Non-pigmented ciliary epithelial cell (primary cell): ENCODE data around the gene FKBP2.

ENCODE experiments used
- DNase-seq: peaks from one replicate; pipeline ENCODE4 v3.0.0-alpha.2; 2010; ENCODE audit warnings: low read depth

FKBP2 gene

DNA sequence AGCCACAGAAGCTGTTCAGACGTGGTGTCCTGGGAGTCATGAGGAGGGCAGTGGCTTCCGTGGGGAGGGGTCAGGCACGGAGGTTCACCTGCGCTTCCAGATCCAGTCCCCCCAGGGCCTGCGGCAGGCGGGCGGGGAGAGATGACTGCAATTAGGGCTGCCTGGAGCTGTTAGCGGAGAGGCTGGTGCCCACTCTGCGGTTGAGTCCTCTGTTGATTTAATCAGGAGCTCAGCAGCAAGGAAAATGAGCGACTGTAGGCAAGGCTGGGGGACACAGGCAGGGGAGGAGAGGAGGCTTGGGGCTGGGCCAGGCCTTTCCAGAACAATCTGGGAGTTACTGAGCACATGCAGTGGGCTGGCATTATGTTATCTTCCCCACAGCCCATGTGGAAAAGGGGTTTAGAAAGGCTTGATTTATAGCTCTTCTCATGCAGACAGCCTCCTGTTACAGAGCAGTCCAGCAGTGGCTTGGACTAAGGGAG lies 23.5 kb downstream of the FKBP2 start:
- no peak for DNase-seq

DNA sequence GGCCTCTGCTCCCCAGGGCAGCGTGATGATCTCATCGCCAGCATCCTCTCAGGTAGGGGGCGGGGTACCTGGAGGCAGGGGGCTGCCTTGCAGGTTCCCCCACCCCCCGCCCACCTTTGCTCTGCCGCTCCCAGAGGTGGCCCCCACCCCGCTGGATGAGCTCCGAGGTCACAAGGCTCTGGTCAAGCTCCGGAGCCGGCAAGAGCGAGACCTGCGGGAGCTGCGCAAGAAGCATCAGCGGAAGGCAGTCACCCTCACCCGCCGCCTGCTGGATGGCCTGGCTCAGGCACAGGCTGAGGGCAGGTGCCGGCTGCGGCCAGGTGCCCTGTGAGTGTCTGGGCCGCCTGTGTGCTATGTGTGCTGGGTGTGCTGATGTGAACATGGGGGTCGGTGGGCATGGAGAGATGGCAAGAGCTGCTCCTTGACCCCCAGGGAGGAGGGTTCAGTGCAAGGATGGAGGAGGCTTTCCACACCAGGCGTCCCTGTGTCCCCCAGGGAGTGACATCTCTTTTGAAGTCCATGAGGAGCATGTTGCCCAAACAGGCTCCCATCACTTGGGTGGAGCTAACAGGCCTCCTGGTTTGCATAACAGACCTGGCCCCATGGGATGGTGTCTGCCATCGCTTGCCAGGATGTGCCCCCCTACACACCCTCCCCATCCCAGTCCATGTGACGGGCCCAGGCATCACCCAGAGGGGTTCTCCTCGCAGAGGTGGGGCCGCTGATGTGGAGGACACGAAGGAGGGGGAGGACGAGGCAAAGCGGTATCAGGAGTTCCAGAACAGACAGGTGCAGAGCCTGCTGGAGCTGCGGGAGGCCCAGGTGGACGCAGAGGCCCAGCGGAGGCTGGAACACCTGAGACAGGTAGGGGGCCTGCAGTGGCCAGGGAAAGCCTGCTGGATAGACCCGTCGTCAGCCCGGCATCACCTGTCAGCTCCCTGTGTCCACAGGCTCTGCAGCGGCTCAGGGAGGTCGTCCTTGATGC lies 24.6 kb downstream of the FKBP2 start:
- DNase-seq, result no peak

DNA sequence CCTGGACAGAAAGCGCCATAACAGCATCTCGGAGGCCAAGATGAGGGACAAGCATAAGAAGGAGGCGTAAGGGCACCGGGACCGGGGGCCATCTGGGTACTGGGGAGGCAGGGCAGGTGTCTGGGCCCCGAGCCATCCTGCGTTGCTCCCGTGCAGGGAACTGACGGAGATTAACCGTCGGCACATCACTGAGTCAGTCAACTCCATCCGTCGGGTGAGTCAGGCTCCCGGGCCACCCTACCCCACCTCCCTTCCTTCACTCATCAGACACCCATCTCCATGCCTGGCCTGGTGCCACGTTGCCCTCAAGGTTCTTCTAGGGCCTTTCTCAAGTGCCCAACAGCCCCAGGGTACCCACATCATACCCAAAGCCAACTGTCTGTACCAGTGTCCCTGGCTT lies 25.4 kb downstream of the FKBP2 start:
- DNase-seq, result no peak

DNA sequence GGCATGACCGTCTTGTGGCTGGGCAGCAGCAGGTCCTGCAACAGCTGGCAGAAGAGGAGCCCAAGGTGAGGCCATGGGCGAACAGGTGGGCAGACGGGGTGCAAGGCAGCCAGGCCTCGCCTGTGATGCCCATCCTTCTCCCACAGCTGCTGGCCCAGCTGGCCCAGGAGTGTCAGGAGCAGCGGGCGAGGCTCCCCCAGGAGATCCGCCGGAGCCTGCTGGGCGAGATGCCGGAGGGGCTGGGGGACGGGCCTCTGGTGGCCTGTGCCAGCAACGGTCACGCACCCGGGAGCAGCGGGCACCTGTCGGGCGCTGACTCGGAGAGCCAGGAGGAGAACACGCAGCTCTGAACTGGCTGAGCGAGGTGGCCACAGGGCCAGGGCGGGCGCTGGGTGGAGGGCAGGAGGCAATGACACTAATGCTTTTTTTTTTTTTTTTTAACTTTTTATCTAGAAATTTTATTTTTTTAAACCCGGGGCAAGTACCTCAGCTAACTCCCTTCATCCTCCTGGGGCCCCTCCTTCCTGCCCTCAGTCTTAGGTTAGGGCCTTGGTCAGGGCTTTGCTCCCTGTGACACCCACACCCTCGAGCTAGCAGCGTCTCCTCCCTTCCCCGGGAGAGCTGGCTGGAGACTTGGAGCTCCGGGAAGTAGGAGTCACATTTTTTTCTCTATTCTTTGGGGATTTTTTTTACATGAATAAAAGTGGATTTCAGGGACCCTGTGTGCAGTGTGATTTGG lies 26.5 kb downstream of the FKBP2 start:
- no peak for DNase-seq

DNA sequence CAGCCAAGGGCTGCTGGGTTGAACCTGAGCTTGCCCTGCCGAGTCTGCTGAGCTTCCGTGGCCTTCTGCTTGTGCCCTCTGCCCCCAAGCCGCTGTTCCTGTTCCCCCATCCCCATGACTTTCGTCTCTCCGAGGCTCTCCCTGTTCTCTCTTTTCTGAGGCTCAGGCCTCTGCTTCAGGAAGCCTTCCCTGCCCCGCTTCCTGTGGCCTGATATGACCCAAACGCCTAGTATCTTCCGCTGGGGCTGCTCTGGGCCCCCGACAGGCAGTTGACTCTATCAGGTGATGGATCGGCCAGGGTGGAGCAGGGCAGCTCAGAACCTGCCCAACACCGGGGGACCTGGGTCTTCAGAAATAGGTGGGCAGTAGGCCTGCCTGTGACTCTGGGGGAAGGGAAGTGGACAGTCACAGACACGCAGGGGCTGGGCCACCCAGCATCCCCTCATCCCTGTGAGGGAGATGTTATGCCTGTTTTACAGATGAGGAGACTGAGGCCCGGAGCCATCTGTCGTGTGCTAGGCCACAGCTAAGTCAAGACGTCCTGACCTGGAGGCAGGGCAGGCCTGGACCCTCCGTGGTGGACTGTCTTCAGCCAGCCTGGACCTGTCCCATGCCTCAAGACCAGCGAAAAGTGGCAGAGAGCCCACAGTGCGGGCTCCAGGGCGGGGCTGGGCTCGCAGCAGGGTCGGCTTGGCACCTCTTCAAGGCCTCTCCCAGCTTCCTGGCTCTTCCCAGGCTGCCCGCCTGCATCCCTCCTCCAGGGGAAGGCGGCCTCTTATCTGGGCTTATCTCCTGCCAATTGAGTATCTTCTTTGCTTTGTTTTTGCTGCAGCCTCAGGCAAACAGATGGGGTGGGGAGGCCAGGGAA lies 27.4 kb downstream of the FKBP2 start:
- DNase-seq, result no peak

DNA sequence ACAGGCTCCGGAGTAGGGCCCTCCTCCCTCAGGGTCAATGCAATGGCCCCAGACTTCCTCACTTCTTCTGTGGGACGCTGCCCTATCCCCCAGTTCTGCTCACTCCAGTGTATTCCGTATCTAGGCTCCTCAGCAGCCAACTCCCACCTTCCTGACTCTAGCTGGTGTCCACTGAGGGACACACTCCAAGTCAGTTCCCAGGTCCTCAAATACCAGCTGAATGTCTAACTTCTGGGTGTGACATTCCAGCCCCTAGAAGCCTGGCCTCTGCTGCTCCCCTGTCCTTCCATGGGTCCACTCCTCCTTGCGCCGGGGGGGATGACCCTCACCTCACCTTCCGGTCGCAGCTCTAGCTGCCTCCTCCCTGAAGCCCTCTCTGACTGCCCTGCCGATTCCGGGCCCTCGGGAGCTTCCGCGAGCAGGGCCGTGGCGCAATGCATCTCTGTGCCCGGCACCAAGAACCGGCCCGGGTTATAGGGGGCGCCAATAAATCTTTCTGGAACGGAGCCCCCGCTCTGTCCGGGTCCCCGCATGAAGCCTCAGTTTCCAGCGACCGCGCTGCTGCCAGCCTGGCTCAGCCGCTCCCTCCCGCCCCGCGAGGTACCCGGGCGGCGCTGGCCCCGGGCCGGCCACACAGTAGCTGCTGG lies 28.1 kb downstream of the FKBP2 start:
- DNase-seq, result no peak

DNA sequence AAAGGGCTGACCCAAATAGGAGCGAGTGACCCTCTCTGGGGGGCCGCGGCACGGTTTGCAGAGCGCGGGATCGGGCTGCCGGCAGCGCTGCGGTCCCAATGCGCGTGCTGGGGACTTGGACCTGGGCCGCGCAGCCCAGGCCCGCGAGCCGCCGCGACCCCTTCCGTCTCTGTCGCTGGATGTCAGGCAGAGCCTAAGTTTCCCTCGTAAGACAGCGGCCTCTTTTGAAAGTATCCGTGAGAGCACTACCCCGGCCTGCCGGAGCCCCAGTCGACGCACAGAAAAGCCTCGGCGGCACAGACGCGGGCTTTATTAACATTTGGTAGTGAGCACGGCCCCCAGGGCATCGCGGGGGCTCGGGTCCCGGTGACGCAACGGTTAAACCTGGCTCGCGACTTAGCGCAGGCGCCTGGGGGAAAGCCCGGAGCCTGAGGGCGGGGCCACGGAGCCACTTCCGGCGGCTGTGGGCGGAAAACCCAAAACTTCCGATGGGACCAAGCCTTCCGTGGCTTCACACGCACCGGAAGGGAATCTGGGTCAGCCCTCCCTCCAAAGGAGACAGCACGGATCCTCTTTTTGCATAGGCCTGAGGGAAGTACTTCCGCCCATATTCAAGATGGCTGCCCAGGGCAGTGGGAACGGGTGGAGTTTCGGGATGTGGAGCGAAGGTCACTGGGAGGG lies 28.8 kb downstream of the FKBP2 start:
- DNase-seq, result peak; percentile 99

DNA sequence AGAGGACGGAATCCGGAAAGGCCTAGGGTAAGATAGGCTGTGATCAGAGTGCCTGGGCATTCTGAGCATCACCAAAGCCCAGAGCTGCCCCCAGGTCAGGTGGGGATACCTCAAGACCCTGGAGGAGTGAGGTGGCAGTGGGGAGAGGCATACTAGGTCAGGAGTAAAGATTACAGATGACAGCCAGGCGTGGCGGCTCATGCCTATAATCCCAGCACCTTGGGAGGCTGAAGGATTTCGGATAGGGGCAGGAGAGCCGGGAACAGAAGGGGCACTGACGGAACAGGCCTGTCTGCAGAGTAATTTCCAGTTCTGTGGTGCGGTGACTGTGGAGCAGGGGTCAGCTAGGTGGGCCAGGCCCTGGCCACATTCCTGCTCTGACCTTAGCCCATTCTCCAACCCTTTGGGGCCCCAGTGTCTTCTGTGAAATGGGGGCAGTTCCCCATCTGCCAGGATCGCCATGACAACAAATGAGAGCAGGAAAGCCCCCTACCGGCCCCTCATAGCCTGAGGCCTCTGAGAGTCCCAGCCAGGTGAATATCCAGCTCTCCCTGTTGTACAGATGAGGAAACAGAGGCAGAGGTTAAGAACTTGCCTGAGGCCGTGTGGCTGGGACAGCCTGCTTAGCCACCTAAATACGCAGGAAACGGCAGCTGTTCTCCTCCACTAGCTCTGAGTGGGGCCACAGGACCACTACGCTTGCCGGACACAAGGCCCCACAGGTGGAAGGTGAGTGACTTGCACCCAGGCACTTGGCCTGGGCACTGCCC lies 34.3 kb downstream of the FKBP2 start:
- no peak for DNase-seq

DNA sequence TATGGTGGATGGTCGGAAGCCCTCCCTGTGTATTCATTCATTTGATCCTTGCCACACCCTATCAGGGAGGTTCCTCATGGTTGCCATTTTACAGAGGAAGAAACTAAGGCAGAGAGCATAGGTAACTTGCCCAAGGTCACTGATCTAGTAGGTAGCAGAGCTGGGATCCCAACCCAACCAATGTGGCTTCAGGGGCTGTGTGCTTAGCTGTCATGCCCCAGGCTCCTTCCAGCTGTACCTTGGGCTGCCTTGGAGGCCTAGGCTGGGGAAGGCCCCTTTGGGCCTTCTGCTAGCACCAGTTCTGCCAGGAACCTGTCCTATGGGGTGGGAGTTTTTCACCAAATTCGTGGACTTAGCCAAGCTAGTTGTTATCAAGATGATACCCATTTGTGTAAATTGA lies 34.9 kb downstream of the FKBP2 start:
- DNase-seq, result no peak

DNA sequence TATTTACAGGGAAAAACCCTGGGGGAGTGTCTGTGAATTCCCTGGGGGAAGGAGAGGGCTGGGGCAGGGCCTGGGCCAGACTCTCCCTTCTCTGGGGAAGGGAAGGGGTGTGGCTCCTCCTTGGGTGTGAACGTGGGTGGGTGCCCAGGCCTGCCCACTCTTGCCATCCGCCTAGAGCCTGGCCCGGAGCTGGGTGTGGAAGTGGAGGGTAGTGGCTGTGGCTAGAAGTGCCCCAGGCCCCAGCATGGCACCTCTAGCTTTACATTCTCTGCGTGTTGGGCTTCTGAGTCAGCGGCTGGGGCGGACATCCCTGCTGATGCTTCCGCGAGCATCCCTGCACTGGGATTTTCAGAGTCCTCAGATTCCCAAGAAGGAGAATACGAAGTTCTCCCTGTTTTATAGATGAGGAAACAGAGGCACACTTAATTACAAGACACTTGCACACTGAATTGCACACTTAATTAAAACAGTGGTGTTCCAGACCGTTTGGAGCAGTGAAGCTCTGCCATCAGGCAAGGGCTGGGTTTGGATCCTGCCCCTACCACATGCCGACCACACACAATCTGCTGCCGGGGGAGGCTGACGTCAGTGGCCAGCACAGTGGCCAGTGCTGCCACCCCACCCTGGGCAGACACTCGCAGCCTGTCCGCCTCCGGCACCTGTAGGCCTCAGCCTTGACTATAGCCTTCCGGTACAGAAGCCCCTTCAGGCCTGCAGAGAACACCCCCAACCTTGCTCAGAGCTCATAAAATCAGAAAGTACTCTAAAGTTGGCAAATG lies 35.9 kb downstream of the FKBP2 start:
- DNase-seq, result no peak

DNA sequence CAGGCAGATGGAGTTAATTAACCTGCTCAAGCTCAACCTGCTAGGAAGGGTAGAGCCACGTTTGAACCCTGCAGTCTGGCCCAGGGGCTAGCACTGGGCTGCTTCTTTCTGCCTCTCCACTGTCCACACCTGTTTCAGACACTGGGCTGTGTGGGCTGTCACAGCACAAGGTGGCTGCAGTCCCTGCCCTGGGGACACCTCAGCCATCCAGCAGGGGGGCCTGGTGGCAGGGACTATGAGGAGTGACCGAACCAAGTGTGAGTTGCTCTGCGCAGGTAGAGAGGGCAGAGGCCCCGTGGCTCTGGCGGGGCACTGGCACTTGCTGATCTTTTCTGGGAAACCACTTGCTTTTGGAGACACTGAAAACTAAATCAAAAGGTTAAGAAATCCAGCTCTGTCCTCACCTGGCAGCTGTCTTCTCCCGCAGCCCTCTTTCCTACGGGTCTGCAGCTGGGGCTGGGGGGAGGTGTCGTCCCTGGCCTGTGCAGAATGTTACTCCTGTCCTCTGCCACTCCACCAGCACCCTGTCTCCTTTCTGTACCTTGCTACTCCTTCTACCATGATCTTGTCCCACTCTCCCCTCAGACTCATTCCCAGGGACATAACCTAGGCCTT lies 37.8 kb downstream of the FKBP2 start:
- DNase-seq, result no peak

DNA sequence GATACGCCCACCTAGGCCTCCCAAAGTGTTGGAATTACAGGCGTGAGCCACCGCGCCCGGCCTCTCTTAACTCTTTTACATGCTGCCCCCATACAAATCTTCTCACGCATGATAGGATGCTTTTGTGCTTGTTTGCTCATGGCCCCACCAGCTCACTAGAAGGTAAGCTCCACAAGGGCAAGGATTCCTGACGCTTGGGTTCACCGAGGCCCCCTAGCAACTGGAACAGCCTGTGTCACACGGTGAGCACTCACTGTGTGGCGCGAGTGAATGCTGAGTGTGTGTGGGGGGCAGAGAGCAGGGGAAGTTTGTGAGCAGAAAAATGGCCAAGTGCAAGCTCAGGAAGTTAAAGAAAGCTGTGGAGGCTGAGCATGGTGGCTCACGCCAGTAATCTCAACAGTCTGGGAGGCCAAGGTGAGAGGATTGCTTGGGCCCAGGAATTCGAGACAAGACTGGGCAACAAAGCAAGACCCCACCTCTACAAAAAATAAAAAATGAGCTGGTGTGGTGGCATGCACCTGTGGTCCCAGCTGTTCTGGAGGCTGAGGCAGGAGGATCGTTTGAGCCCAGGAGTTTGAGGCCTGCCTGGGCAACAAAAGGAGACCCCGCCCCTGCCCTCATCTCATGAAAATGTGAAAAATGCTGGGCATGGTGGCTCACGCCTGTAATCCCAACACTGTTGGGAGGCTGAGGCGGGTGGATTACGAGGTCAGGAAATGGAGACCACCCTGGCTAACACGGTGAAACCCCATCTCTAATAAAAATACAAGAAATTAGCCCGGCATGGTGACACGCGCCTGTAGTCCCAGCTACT lies 41.3 kb downstream of the FKBP2 start:
- no peak for DNase-seq

DNA sequence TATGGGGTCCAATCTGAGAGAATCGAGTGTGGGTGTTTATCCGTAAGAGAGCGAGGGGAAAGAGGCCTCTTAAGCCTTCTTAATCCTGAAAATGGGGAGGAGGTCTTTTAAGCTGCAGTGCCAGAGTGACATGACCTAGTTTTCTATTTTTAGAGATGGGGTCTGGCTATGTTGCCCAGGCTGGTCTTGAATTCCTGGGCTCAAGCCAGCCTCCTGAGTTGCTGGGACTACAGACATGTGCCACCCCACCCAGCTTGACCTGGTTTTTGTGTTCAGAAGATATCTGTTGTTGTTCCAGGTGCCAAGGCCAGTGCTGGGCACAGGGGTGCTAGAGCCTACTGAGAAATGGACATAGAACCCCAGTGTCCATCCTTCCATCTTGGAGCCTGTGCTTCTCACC lies 42.2 kb downstream of the FKBP2 start:
- no peak for DNase-seq

DNA sequence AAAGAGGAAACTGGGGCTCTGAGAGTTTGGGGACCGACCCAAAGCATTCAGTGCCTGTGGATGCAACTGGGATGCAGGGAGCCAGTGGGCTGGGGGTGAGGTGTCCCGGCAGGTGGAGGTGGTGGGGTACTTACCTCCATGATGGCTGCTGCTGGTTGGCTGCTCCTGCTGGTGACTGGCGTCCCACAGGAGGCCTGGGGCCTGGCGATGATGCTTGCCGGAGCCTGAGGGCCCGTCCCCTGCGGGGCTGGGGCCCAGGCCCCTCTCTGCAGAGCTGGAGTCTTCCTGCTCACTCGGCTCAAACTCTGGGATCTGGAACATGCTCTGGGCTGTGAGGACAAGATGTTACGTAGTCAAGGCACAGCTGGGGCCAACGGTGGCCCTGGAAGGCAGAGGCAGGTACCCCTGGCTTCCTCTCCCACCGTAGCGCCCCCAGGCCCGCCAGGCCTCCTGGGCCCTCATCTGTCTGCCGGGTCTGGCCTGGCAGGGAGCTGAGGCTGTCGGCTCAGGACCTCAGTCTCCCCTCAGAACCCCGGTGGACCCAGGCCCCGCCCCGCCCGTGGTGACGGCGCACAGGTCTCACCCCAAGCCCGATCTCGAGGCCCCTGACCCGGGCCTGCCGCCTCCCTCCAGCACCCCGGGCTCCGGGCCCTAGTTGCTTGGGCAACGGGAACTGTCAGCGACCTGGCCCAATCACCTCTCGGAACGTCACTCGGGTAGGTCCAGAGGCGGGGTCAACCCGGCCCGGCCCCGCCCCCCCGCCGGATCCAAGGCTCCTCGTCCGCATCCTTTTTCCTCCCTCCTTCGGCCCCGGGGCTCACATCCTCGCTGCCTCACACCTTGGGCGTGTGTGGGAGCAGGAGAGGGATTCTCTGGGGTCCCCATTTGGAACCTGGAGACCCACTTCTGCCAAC lies 43.4 kb downstream of the FKBP2 start, which contains the start of gene BAD:
Gene BAD, minus strand, starts transcription at position 618 of the 914 bp plus-strand sequence. Its CDS starts 297 bp downstream, at position 321.
- peak; percentile 54 for DNase-seq

DNA sequence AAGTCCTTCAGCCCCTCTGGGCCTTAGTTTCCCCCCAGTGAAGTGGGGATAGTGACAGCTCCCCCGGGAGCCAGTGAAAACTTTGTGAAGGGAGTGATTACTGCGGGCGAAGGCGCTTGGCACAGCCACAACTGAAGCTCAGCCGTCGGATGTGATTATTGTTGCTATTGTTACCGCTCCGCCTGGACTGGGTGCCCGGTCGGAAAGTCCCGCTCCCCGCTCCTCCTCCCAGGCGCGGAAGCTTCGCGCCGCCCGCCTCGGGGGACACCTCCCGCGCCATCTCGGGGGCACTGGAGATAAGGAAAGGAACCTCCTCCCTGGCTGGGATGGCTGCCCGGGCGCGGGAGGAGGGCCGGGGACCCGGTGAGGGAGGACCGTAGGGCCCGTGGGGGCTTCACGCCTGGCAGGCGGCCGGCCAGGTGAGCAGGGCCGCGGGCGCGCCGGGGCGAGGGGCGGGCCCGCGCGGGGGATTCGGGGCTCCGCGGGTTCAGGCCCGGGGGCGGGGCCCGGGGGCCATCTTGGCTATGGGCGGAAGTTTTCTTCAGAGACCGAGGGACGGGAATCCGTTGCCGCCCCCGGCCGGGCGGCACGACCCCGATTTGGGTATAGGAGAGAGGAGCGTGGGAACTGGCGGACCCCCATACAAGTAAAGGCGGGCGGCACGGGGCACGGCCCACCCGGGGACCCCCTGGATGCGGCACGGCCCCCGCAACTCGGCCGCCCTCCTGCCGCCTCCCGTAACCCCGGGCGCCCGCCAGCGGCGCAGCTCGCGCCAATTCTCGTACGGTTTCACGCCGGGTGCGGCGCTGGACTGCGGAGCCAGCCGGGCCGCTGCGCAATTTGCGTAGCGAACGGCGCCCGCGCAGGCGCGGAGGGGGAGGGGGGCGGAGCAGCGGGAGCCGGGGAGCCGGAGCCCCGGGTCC lies 44.3 kb downstream of the FKBP2 start, which contains the start of gene GPR137:
Gene GPR137, plus strand, starts transcription at position 887 of the 923 bp plus-strand sequence. CDS start 677 bp downstream, outside the sequence.
- DNase-seq, result no peak
